ENCODE results near the gene FPR3.

DNA sequence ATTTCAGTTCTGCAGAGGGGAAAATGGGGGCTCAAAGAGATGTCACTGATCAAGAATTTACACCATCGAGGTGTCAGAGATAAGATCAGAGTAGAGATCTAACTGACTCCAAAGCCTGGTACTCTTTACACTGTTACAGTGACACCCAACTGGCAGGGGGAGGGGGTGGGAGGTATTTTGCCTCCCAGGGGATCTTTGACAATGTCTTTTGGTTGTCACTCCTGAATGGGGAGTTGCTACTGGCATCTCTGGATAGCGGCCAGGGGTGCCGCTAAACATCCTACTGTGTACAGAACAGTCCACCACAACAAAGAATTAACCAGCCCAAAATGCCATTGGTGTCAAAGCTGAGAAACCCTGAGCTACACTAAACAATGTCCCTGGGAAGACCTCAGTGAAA lies 3.1 kb downstream of the FPR3 start:
- TF ChIP-seq, protein P1, sequence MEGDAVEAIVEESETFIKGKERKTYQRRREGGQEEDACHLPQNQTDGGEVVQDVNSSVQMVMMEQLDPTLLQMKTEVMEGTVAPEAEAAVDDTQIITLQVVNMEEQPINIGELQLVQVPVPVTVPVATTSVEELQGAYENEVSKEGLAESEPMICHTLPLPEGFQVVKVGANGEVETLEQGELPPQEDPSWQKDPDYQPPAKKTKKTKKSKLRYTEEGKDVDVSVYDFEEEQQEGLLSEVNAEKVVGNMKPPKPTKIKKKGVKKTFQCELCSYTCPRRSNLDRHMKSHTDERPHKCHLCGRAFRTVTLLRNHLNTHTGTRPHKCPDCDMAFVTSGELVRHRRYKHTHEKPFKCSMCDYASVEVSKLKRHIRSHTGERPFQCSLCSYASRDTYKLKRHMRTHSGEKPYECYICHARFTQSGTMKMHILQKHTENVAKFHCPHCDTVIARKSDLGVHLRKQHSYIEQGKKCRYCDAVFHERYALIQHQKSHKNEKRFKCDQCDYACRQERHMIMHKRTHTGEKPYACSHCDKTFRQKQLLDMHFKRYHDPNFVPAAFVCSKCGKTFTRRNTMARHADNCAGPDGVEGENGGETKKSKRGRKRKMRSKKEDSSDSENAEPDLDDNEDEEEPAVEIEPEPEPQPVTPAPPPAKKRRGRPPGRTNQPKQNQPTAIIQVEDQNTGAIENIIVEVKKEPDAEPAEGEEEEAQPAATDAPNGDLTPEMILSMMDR (conservative IDR thresholded peaks at IDR 0.05 in 1 of 2, IDR thresholded peaks at IDR 0.05 in 1 of 2; ENCODE audit: low read depth in 1 of 2, low read length in 2 of 2), result no peak
- no peak for TF ChIP-seq EZH2 (IDR thresholded peaks at IDR 0.05; ENCODE audit: low read length, missing control alignments)
